ENCODE measurements around the gene TTLL8. TPM values are rescaled to one million over a fixed set of nuclear protein-coding genes. Genes with fewer than 3 reads are reported as not detected.

Gene TTLL8
- total RNA-seq, 1 experiment from 2014 or later, result not detected

DNA sequence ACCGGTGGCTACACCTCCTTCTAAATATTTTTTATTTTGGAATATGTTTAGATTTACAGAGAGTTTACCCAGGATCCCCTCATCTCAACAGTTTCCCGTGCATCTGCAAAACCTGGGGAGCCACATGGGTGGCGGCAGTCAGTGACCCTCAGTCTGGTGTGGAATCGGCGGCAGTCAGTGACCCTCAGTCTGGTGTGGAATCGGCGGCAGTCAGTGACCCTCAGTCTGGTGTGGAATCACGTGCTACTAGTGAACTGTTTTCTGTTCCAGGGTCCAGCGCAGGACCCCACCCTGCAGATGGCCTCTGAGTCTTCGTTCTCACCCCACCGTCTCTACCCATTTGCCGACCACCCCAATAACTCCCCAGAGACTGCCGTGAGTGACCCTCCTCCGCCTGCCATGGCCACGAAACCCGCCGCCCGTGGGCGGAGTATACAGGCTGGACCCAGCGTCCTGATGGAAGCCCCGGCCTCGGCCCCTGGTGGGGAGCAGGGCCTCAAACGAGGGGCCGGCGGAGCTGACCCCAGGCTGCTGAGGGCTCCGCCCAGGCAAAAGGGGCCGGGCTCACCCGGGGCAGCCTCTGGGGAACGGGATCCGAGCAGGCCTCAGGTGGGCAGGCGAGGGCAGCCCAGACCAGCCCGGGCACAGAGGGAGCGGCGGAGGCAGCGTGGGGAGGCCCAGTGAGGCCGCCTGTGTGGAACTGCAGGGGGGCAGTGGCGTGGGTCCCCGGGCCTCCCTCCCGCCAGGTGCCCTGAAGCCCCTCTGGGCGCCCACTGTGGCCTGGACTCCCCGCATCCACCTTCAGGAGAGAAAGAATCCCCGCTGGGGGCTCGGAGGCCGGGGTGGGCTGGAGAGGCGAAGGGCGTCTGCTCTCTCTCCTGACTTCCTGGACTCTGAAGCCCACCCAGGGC lies 48.1 kb downstream of the TTLL8 start:
- Histone ChIP-seq H3K36me3 (no peaks in the 10 kb centered on the region), H3K4me3 (no peak overlapping the region), H3K27ac (no peak overlapping the region), H3K9me3 (replicated peaks) (no peaks in the 10 kb centered on the region), H3K4me1 (replicated peaks) (no peaks in the 10 kb centered on the region), H3K27me3 (replicated peaks) (peaks cover 48% of the 10 kb centered on the region)
- peak in 1 of 2 experiments; percentile 58 for DNase-seq (ENCODE audit: low read depth in 1 of 2, low spot score in 2 of 2)

GRCh38 chr22:50009251-50009650 lies 48.8 kb downstream of the TTLL8 start:
- H3K36me3 ChIP-seq, result no peaks in the 10 kb centered on the region
- DNase-seq (ENCODE audit: low read depth in 1 of 2, low spot score in 2 of 2), result no peak
- no peak overlapping the region for H3K4me3 ChIP-seq
- no peak overlapping the region for H3K27ac ChIP-seq
- peaks cover 40% of the 10 kb centered on the region for H3K27me3 ChIP-seq (replicated peaks)
- H3K9me3 ChIP-seq (replicated peaks), result no peaks in the 10 kb centered on the region
- no peaks in the 10 kb centered on the region for H3K4me1 ChIP-seq (replicated peaks)

GRCh38 chr22:50008151-50009040 lies 49.7 kb downstream of the TTLL8 start:
- H3K27me3 ChIP-seq (replicated peaks), result peaks cover 38% of the 10 kb centered on the region
- no peak for DNase-seq (ENCODE audit: low read depth in 1 of 2, low spot score in 2 of 2)
- no peaks in the 10 kb centered on the region for H3K9me3 ChIP-seq (replicated peaks)
- H3K4me3 ChIP-seq, result no peak overlapping the region
- H3K4me1 ChIP-seq (replicated peaks), result no peaks in the 10 kb centered on the region
- no peak overlapping the region for H3K27ac ChIP-seq
- H3K36me3 ChIP-seq, result no peaks in the 10 kb centered on the region

- no peak overlapping the region for H3K4me3 ChIP-seq
- no peaks in the 10 kb centered on the region for H3K9me3 ChIP-seq (replicated peaks)
- peaks cover 25% of the 10 kb centered on the region for H3K27me3 ChIP-seq (replicated peaks)
- H3K4me1 ChIP-seq (replicated peaks), result no peaks in the 10 kb centered on the region
- no peaks in the 10 kb centered on the region for H3K36me3 ChIP-seq
- no peak for DNase-seq (ENCODE audit: low read depth in 1 of 2, low spot score in 2 of 2)
- H3K27ac ChIP-seq, result no peak overlapping the region
These were observed 51.0 kb downstream of the TTLL8 start for GRCh38 chr22:50007057-50007511.

DNA sequence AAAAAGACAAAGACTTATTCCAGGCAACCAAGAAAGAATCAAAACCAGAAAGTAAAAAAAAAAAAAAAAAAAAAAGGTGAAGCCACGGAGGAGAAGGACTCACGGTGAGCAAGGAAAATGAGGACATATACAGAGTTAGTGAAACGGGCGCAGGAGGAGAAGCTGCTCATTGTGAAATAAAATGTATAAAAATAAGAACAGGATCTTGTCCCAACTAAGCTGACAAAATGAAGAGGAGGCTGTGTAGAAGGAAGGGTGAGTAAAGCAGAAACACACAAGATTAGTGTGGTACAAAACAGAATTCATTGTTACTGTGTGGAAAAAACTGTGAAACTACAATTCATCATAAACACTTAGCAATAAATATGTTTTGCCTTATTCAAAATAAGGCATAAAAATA lies 53.2 kb downstream of the TTLL8 start:
- no peak for DNase-seq (ENCODE audit: low read depth in 1 of 2, low spot score in 2 of 2)
- no peaks in the 10 kb centered on the region for H3K9me3 ChIP-seq (replicated peaks)
- H3K4me3 ChIP-seq, result no peak overlapping the region

GRCh38 chr22:50002791-50003190 lies 55.3 kb downstream of the TTLL8 start:
- Histone ChIP-seq H3K36me3 (no peaks in the 10 kb centered on the region), H3K9me3 (replicated peaks) (no peaks in the 10 kb centered on the region), H3K27ac (no peak overlapping the region), H3K4me1 (replicated peaks) (no peaks in the 10 kb centered on the region), H3K4me3 (no peak overlapping the region), H3K27me3 (replicated peaks) (peaks cover 5% of the 10 kb centered on the region; the same call in 1 of the 2 replicates)
- no peak for DNase-seq (ENCODE audit: low read depth in 1 of 2, low spot score in 2 of 2)

More for the DNA sequence above, 53.2 kb downstream of the TTLL8 start:
- Histone ChIP-seq H3K27ac (no peak overlapping the region), H3K36me3 (no peaks in the 10 kb centered on the region), H3K27me3 (replicated peaks) (peaks cover 8% of the 10 kb centered on the region), H3K4me1 (replicated peaks) (no peaks in the 10 kb centered on the region)

- no peaks in the 10 kb centered on the region for H3K9me3 ChIP-seq (replicated peaks)
- H3K4me1 ChIP-seq (replicated peaks), result no peaks in the 10 kb centered on the region
- no peak overlapping the region for H3K27ac ChIP-seq
- H3K4me3 ChIP-seq, result no peak overlapping the region
- H3K36me3 ChIP-seq, result no peaks in the 10 kb centered on the region
- H3K27me3 ChIP-seq (replicated peaks), result peaks cover 5% of the 10 kb centered on the region; the same call in 1 of the 2 replicates
- no peak for DNase-seq (ENCODE audit: low read depth in 1 of 2, low spot score in 2 of 2)
These were observed 56.5 kb downstream of the TTLL8 start for GRCh38 chr22:50001388-50002231.

GRCh38 chr22:50000587-50001387 lies 57.3 kb downstream of the TTLL8 start:
- Histone ChIP-seq H3K27ac (no peak overlapping the region), H3K27me3 (replicated peaks) (peaks cover 5% of the 10 kb centered on the region; the same call in 1 of the 2 replicates), H3K4me1 (replicated peaks) (no peaks in the 10 kb centered on the region), H3K36me3 (no peaks in the 10 kb centered on the region), H3K9me3 (replicated peaks) (no peaks in the 10 kb centered on the region), H3K4me3 (no peak overlapping the region)
- DNase-seq (ENCODE audit: low read depth in 1 of 2, low spot score in 2 of 2), result peak in 1 of 2 experiments; percentile 43

GRCh38 chr22:49999946-50000586 lies 58.0 kb downstream of the TTLL8 start:
- no peak overlapping the region for H3K27ac ChIP-seq
- peaks cover 5% of the 10 kb centered on the region; the same call in 1 of the 2 replicates for H3K27me3 ChIP-seq (replicated peaks)
- H3K36me3 ChIP-seq, result no peaks in the 10 kb centered on the region
- H3K4me1 ChIP-seq (replicated peaks), result no peaks in the 10 kb centered on the region
- H3K4me3 ChIP-seq, result no peak overlapping the region
- H3K9me3 ChIP-seq (replicated peaks), result no peaks in the 10 kb centered on the region
- peak in 1 of 2 experiments; percentile 45 for DNase-seq (ENCODE audit: low read depth in 1 of 2, low spot score in 2 of 2)

GRCh38 chr22:49999063-49999945 lies 58.8 kb downstream of the TTLL8 start:
- Histone ChIP-seq H3K36me3 (no peaks in the 10 kb centered on the region), H3K4me1 (replicated peaks) (no peaks in the 10 kb centered on the region), H3K27ac (no peak overlapping the region), H3K4me3 (no peak overlapping the region), H3K9me3 (replicated peaks) (no peaks in the 10 kb centered on the region), H3K27me3 (replicated peaks) (peaks cover 5% of the 10 kb centered on the region; the same call in 1 of the 2 replicates)
- no peak for DNase-seq (ENCODE audit: low read depth in 1 of 2, low spot score in 2 of 2)

DNA sequence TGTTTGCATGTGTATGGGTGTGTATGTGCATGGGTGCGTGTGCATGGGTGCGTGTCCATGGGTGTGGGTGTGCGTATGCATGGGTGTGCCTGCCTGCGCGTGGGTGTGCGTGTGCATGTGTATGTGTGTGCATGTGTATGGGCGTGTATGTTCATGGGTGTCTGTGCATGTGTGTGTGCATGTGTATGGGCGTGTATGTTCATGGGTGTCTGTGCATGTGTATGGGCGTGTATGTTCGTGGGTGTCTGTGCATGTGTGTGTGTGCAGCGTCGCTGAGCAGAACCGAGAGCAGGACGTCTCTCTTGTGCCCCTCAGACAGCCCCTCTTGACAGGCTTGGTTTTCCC lies 59.4 kb downstream of the TTLL8 start:
- Histone ChIP-seq H3K27me3 (replicated peaks) (peaks cover 2% of the 10 kb centered on the region; the same call in 1 of the 2 replicates), H3K27ac (no peak overlapping the region), H3K4me1 (replicated peaks) (no peaks in the 10 kb centered on the region), H3K4me3 (no peak overlapping the region), H3K9me3 (replicated peaks) (no peaks in the 10 kb centered on the region), H3K36me3 (no peaks in the 10 kb centered on the region)
- DNase-seq (ENCODE audit: low read depth in 1 of 2, low spot score in 2 of 2), result no peak
